ENCODE results near the gene ZNF580.

ZNF580 gene

DNA sequence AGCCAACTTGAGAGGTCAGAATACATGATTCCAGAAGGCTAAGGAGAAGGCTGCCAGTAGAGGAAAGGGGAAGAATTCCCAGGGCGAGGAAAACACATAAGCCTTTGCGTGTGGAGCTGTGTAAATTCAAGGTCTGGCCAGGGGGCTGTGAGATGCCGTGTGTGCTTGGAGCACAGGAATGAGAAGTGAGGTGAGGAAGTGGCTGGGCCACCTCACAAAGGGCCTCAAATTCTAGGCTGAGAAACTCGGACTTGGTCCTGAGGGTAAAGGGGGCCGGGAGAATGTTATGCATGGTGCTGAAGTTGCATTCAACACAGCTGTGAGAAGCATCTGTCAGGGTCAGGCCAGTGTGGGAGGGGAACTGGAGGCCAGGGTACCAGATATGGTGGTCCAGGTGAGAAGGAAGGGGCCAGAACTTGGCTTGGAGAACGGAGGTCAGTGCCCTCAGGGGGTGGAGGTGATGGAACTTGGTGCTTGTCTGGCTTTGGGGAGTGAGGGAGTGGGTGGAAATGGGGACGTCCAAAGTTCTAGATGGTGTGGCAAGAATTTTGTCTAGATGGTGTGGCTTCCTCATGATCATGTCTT is 4.9 kb upstream of the ZNF580 start:
- ATAC-seq (ENCODE audit: low read depth) (no peak), DNase-seq (ENCODE audit: low spot score) (no peak)
- Histone ChIP-seq H3K4me3 (ENCODE audit: severe bottlenecking) (peak overlapping the region; percentile 92), H3K27ac (ENCODE audit: poor library complexity, severe bottlenecking) (no peak overlapping the region), H3K9me3 (ENCODE audit: severe bottlenecking) (no peaks in the 10 kb centered on the region), H3K36me3 (ENCODE audit: low read depth) (0 out of 2 replicates have a peak, but pooled peaks cover 3% of the 10 kb centered on the region), H3K27me3 (ENCODE audit: insufficient read depth, poor library complexity, severe bottlenecking) (no peaks in the 10 kb centered on the region), H3K4me1 (ENCODE audit: insufficient read depth, poor library complexity, severe bottlenecking) (peaks cover 5% of the 10 kb centered on the region)
- TF ChIP-seq CTCF (IDR thresholded peaks at IDR 0.05; ENCODE audit: poor library complexity, severe bottlenecking): no peak

DNA sequence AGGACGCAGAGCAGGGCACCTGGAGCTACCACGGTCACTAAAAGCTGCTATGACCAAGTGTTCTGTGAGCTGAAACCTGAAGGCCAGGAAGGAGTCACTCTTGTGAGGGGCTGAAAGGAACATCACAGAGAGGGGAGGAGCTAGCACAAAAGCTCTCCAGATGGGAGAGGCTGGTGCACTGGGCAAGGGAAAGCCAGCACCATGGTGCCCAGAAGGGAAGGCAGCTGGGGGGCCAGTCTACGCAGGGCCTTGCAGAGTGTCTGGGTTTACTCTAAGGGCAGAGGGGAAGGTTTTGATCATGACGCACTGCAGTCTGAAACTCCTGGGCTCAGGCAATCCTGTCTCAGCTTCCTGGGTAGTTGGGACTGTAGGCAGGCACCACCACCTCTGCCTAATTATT is 4.1 kb upstream of the ZNF580 start:
- 0 out of 2 replicates have a peak, but pooled peaks cover 3% of the 10 kb centered on the region for H3K36me3 ChIP-seq (ENCODE audit: low read depth)
- H3K9me3 ChIP-seq (ENCODE audit: severe bottlenecking): no peaks in the 10 kb centered on the region
- no peak for DNase-seq (ENCODE audit: low spot score)
- no peak for ATAC-seq (ENCODE audit: low read depth)
- TF ChIP-seq CTCF (IDR thresholded peaks at IDR 0.05; ENCODE audit: poor library complexity, severe bottlenecking): no peak
- no peak overlapping the region for H3K4me3 ChIP-seq (ENCODE audit: severe bottlenecking)
- no peaks in the 10 kb centered on the region for H3K27me3 ChIP-seq (ENCODE audit: insufficient read depth, poor library complexity, severe bottlenecking)
- no peak overlapping the region for H3K27ac ChIP-seq (ENCODE audit: poor library complexity, severe bottlenecking)
- H3K4me1 ChIP-seq (ENCODE audit: insufficient read depth, poor library complexity, severe bottlenecking): peaks cover 5% of the 10 kb centered on the region

- H3K36me3 ChIP-seq (ENCODE audit: low read depth): 0 out of 2 replicates have a peak, but pooled peaks cover 3% of the 10 kb centered on the region
- no peaks in the 10 kb centered on the region for H3K27me3 ChIP-seq (ENCODE audit: insufficient read depth, poor library complexity, severe bottlenecking)
- no peak overlapping the region for H3K4me3 ChIP-seq (ENCODE audit: severe bottlenecking)
- DNase-seq (ENCODE audit: low spot score): no peak
- H3K4me1 ChIP-seq (ENCODE audit: insufficient read depth, poor library complexity, severe bottlenecking): peaks cover 5% of the 10 kb centered on the region
- no peak overlapping the region for H3K27ac ChIP-seq (ENCODE audit: poor library complexity, severe bottlenecking)
- no peak for TF ChIP-seq CTCF (IDR thresholded peaks at IDR 0.05; ENCODE audit: poor library complexity, severe bottlenecking)
- no peaks in the 10 kb centered on the region for H3K9me3 ChIP-seq (ENCODE audit: severe bottlenecking)
- ATAC-seq (ENCODE audit: low read depth): no peak
Observed at GRCh38 chr19:55637534-55637933, 3.3 kb upstream of the ZNF580 start.

DNA sequence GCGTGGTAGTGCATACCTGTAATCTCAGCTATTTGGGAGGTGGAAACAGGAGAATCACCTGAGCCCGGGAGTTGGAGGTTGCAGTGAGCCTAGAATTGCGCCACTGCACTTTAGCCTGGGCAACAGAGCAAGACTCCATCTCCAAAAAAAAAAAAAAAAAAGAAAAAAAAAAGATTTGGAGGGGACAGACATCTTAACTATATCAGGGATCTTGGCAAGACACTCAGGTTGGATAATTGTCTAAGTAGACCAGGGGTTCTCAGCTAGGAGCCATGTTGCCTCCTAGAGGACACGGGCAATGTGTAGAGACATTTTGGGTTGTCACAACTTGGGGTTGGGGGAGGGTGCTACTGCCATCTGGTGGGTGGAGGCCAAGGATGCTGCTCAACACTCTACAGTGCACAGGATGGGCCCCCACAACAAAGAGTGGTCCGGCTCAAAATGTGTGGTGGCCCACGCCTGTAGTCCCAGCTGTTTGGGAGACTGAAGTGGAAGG is 1.9 kb upstream of the ZNF580 start:
- Histone ChIP-seq H3K4me3 (ENCODE audit: severe bottlenecking) (no peak overlapping the region), H3K27me3 (ENCODE audit: insufficient read depth, poor library complexity, severe bottlenecking) (no peaks in the 10 kb centered on the region), H3K27ac (ENCODE audit: poor library complexity, severe bottlenecking) (no peak overlapping the region), H3K36me3 (ENCODE audit: low read depth) (0 out of 2 replicates have a peak, but pooled peaks cover 3% of the 10 kb centered on the region), H3K4me1 (ENCODE audit: insufficient read depth, poor library complexity, severe bottlenecking) (peaks cover 5% of the 10 kb centered on the region), H3K9me3 (ENCODE audit: severe bottlenecking) (no peaks in the 10 kb centered on the region)
- no peak for DNase-seq (ENCODE audit: low spot score)
- ATAC-seq (ENCODE audit: low read depth): no peak
- peak; percentile 52 for TF ChIP-seq CTCF (IDR thresholded peaks at IDR 0.05; ENCODE audit: poor library complexity, severe bottlenecking)

GRCh38 chr19:55640043-55640576 is 692 bp upstream of the ZNF580 start:
- H3K9me3 ChIP-seq (ENCODE audit: severe bottlenecking): no peaks in the 10 kb centered on the region
- H3K4me1 ChIP-seq (ENCODE audit: insufficient read depth, poor library complexity, severe bottlenecking): peaks cover 5% of the 10 kb centered on the region
- no peak for ATAC-seq (ENCODE audit: low read depth)
- H3K4me3 ChIP-seq (ENCODE audit: severe bottlenecking): peak overlapping the region; percentile 47
- peak; percentile 49 for TF ChIP-seq CTCF (IDR thresholded peaks at IDR 0.05; ENCODE audit: poor library complexity, severe bottlenecking)
- no peak for DNase-seq (ENCODE audit: low spot score)
- peak overlapping the region; percentile 89 for H3K27ac ChIP-seq (ENCODE audit: poor library complexity, severe bottlenecking)
- peaks cover 9% of the 10 kb centered on the region for H3K36me3 ChIP-seq (ENCODE audit: low read depth)
- H3K27me3 ChIP-seq (ENCODE audit: insufficient read depth, poor library complexity, severe bottlenecking): no peaks in the 10 kb centered on the region

Data from RWPE2 (cell line).